GM13977 (cell line): ENCODE results near the gene ANKRD28.
A peak's percentile ranks its signal among the peaks of the same experiment; 100 is the strongest.

ENCODE experiments used
- DNase-seq: peaks from one replicate; pipeline ENCODE4 v3.0.0; 2012; ENCODE audit warnings: low spot score
- in situ Hi-C: fragments of 300-500 bp; cut with MboI; formaldehyde crosslinking; loops from one replicate; pipeline ENCODE4 v1.12.0; 2022; ENCODE audit warnings: low sequenced_read_pairs, low pct_unique_long_range_greater_than_20kb, mixed read lengths, inconsistent platforms; ENCODE audit not compliant: unreplicated experiment
- TF ChIP-seq, protein P1 (sequence below): IDR thresholded peaks from 2 replicates; pipeline ENCODE4 v1.5.1; 2012; ENCODE audit warnings: mild to moderate bottlenecking, control low read depth; ENCODE audit not compliant: insufficient read depth; ENCODE audit errors: extremely low read depth, missing control alignments

The ANKRD28 gene

DNA sequence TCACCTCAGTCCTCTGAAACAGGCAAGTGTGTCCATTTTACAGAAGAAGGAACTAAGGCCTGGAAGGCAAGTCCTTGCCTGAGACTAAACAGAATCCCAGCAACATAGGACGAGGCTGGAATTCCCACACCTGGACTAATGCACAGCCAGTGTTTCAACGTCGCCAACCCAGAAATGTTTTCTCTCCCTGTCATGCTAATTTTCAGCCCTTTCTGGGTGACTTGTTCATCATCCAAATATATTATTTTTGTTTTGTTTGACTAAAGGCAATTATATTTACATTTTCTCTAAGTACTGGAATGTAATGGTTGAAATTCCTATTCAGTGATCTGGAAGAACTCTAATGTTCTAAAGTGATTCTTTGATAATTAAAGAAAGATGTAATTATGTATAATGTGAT lies 144.5 kb downstream of the ANKRD28 start:
- TF ChIP-seq, protein P1, sequence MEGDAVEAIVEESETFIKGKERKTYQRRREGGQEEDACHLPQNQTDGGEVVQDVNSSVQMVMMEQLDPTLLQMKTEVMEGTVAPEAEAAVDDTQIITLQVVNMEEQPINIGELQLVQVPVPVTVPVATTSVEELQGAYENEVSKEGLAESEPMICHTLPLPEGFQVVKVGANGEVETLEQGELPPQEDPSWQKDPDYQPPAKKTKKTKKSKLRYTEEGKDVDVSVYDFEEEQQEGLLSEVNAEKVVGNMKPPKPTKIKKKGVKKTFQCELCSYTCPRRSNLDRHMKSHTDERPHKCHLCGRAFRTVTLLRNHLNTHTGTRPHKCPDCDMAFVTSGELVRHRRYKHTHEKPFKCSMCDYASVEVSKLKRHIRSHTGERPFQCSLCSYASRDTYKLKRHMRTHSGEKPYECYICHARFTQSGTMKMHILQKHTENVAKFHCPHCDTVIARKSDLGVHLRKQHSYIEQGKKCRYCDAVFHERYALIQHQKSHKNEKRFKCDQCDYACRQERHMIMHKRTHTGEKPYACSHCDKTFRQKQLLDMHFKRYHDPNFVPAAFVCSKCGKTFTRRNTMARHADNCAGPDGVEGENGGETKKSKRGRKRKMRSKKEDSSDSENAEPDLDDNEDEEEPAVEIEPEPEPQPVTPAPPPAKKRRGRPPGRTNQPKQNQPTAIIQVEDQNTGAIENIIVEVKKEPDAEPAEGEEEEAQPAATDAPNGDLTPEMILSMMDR = no peak
- in situ Hi-C loops = no loop called here
- no peak for DNase-seq

DNA sequence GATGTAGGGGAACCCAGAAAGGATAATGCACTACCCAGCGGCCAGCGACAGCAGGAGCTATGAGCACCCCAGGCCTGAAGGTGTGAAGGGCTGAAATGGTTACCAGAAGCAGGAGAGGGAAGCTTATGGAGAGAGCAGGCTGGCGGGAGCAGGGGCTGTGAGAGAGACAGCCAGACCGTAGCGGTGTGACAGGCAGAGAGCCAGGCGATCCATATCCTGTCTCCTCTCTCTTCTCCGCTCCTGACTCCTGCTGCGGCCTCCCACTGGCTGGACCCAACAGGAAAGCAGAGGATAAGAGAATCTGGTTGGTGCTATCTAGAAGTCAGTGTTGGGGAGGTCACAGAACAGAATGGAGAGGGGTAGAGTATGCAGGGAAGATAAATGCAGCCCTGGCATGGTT lies 146.4 kb downstream of the ANKRD28 start:
- in situ Hi-C loops = no loop called here
- TF ChIP-seq, protein P1 = no peak
- DNase-seq = no peak

DNA sequence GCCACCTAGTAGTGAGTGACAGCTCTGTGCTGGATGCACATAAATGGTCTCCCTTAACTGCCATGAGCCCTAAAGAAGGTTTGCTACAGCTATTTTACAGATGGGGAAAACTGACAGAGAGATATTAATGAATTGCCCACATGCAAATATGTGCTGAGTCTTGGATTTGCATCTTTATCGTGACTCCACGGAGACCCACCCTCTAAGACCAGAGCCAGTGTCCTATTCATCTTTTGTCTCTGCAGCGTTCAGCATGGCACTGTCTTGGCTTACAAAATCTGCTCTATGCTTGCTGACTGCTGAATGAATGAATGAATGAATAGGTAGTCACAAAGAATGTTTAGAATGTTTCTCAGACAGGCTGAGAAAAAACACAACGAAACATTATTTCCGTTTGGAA lies 147.9 kb downstream of the ANKRD28 start:
- in situ Hi-C loops = no loop called here
- DNase-seq = no peak
- TF ChIP-seq, protein P1 = no peak

DNA sequence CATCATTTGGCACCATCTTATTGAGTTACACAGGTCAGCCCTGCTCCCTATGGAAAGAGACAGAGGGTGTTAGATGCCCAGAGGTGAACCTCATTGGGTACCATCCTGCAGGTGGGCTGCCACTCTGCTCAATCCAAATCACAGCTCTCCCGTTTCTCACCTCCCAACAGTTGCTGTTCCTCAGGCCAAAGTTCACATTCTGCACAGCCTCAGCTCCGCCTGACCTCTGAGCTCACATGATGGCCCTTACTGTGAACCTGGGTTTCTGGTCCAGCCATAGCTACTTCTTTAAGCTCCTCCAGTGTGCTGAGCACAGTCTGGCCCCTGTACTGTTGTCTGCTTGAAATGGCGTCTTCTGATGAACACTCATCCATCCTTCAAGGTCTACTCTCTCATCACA lies 148.4 kb downstream of the ANKRD28 start:
- no peak for DNase-seq
- in situ Hi-C loops = no loop called here
- TF ChIP-seq, protein P1 = no peak

DNA sequence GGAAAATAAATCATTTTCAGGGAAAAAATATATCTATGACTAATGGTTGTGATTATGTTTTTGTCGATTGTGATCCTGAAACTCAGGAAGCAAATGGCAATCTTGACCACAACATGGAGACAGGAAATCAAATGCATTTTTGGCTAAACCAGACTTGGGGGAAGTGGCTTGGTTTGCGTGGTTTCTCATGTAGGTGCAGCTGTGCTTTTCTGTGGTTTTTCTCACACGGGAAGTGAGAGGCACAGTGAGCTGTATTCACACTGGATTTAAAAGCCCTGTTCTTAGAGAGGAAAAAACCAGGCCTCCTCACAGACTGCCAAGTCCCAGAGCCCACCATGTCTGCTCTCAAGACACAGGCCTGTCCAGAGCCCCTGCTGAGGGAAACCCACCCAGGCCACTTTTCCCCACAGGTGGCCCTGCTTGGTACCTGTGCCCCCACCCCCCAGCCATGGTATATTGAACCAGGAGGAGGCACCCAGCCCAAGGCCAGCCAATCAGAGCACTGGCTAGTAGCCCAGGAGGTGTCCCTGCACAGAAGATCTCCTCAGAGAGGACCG lies 150.1 kb downstream of the ANKRD28 start:
- in situ Hi-C loops = no loop called here
- peak; percentile 65 for DNase-seq
- TF ChIP-seq, protein P1 = no peak

DNA sequence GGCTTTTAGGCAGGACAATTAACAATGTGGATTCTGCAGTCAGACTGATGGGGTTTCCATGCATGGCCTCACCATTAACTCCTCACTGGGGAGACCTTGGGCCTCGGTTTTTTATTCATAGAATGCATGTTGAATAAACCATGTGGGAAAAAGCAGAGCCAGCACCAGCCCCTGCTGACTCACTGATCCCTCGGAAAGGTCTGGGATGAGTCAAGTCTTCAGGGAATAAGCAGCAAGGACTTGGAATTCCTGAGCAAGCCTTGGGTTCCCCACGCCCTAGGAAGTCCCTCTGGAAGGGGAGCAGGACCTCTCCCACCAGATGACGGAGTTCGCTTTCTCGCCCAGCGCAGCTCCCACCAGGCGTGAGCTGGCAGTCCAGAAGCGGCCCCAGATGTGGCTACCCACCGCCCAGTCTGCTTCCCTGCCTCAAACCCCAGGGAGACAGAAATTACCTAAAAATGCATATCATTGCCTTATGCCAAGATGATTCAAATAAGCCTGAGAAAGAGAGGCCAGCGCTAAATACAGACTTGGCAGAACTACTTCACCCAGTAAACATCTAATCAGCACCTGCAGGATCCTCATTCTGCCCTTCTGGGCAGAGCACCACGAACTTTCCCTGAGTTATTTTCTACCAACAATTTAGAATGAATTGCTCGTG lies 150.8 kb downstream of the ANKRD28 start:
- TF ChIP-seq, protein P1 = no peak
- in situ Hi-C loops = no loop called here
- no peak for DNase-seq
